22Rv1 (cell line): ENCODE results near the gene EFNA2.

ENCODE experiments used
- ZFX ChIP-seq: fragments of 450-650 bp; IDR thresholded peaks from 2 replicates; pipeline ENCODE4 v1.6.1; 2017; ENCODE audit warnings: antibody characterized with exemption, borderline replicate concordance
- TF ChIP-seq, protein P1 (sequence below): fragments of 450-650 bp; IDR thresholded peaks from 2 replicates; pipeline ENCODE4 v1.5.1; 2017; ENCODE audit warnings: mild to moderate bottlenecking

DNA sequence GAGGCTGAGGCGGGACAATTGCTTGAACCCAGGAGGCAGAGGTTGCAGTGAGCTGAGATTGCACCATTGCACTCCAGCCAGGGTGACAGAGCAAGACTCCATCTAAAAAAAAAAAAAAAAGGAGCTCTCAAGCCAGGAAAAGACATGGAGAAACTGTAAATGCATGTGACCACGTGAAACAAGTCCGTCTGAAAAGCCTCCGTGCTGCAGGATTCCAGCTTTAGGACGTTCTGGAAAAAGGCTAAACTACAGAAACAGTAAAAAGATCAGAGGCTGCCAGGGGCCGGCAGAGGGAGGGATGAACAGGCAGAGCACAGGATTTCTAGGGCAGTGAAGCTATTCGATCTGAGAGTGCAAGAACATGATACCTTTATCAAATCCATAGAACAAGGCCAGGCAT lies 57.4 kb downstream of the EFNA2 start:
- TF ChIP-seq, protein P1, sequence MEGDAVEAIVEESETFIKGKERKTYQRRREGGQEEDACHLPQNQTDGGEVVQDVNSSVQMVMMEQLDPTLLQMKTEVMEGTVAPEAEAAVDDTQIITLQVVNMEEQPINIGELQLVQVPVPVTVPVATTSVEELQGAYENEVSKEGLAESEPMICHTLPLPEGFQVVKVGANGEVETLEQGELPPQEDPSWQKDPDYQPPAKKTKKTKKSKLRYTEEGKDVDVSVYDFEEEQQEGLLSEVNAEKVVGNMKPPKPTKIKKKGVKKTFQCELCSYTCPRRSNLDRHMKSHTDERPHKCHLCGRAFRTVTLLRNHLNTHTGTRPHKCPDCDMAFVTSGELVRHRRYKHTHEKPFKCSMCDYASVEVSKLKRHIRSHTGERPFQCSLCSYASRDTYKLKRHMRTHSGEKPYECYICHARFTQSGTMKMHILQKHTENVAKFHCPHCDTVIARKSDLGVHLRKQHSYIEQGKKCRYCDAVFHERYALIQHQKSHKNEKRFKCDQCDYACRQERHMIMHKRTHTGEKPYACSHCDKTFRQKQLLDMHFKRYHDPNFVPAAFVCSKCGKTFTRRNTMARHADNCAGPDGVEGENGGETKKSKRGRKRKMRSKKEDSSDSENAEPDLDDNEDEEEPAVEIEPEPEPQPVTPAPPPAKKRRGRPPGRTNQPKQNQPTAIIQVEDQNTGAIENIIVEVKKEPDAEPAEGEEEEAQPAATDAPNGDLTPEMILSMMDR = no peak
- no peak for TF ChIP-seq ZFX
